ENCODE results near the gene BAIAP3. TPM values are rescaled to one million over a fixed set of nuclear protein-coding genes. Genes with fewer than 3 reads are reported as not detected.
"Not testable (repeated sequence)": the region's sequence is repeated elsewhere in the genome, so short reads cannot be mapped to it uniquely, and the experiment has no call there.

BAIAP3 gene
- 0.11 and 1.2 TPM in 2 replicates for total RNA-seq (2014; rRNA removed; shearing (Covaris generic))

GRCh38 chr16:1333149-1333812, at the start of gene BAIAP3:
Gene BAIAP3 (plus strand): TSS chr16:1333645. CDS start chr16:1338550, 4,905 bp downstream.
- peak; percentile 44 for DNase-seq (ENCODE audit: low read depth)

- no peak for DNase-seq (ENCODE audit: low read depth)
Measured at GRCh38 chr16:1283996-1284616, 49.3 kb upstream of the BAIAP3 start.

GRCh38 chr16:1285669-1286512, 47.6 kb upstream of the BAIAP3 start:
- DNase-seq (ENCODE audit: low read depth) = no peak

- no peak for DNase-seq (ENCODE audit: low read depth)
Measured at GRCh38 chr16:1286513-1287094, 46.8 kb upstream of the BAIAP3 start.

- no peak for DNase-seq (ENCODE audit: low read depth)
Measured at GRCh38 chr16:1287982-1288670, 45.3 kb upstream of the BAIAP3 start.

- DNase-seq (ENCODE audit: low read depth) = no peak
Measured at GRCh38 chr16:1288813-1289476, 44.5 kb upstream of the BAIAP3 start.

GRCh38 chr16:1289477-1289866, 44.0 kb upstream of the BAIAP3 start:
- DNase-seq (ENCODE audit: low read depth) = no peak

GRCh38 chr16:1290063-1290501, 43.4 kb upstream of the BAIAP3 start:
- no peak for DNase-seq (ENCODE audit: low read depth)

- DNase-seq (ENCODE audit: low read depth) = no peak
Measured at GRCh38 chr16:1290860-1291575, 42.4 kb upstream of the BAIAP3 start.

- no peak for DNase-seq (ENCODE audit: low read depth)
Measured at GRCh38 chr16:1291576-1291974, 41.9 kb upstream of the BAIAP3 start.

GRCh38 chr16:1292208-1292607, 41.2 kb upstream of the BAIAP3 start:
- DNase-seq (ENCODE audit: low read depth) = not testable (repeated sequence)

- peak; percentile 52 for DNase-seq (ENCODE audit: low read depth)
Measured at GRCh38 chr16:1292808-1293207, 40.6 kb upstream of the BAIAP3 start.

GRCh38 chr16:1293921-1294656, 39.4 kb upstream of the BAIAP3 start:
- peak; percentile 27 for DNase-seq (ENCODE audit: low read depth)

- no peak for DNase-seq (ENCODE audit: low read depth)
Measured at GRCh38 chr16:1295465-1295864, 38.0 kb upstream of the BAIAP3 start.

- DNase-seq (ENCODE audit: low read depth) = not testable (repeated sequence)
Measured at GRCh38 chr16:1296688-1297017, 36.8 kb upstream of the BAIAP3 start.

GRCh38 chr16:1297018-1297696, 36.3 kb upstream of the BAIAP3 start:
- DNase-seq (ENCODE audit: low read depth) = peak; percentile 87

GRCh38 chr16:1298406-1298805, 35.0 kb upstream of the BAIAP3 start:
- DNase-seq (ENCODE audit: low read depth) = no peak

- no peak for DNase-seq (ENCODE audit: low read depth)
Measured at GRCh38 chr16:1299012-1299867, 34.2 kb upstream of the BAIAP3 start.

Measured in Daoy (cell line).